Stomach (tissue), 4 donors: ENCODE results near the gene TMEM208.

Source experiments
- POLR2A ChIP-seq, 4 donors: fragments of 450-650 bp; IDR thresholded peaks; one replicate each; pipeline ENCODE4 v1.6.1; 2016; ENCODE audit warnings: antibody characterized with exemption in 4 of 4, control low read depth in 2 of 4, mild to moderate bottlenecking in 1 of 4, moderate library complexity in 1 of 4
- TF ChIP-seq, protein P1 (sequence below), 7 experiments: fragments of 450-650 bp in 4 of 7; fragments of 200-600 bp in 3 of 7; sonication (generic) in 3 of 7; IDR thresholded peaks; one replicate each; pipeline ENCODE4 v1.5.1; 2016 to 2019; ENCODE audit warnings: antibody characterized with exemption in 7 of 7, control low read depth in 2 of 7, mild to moderate bottlenecking in 1 of 7

DNA sequence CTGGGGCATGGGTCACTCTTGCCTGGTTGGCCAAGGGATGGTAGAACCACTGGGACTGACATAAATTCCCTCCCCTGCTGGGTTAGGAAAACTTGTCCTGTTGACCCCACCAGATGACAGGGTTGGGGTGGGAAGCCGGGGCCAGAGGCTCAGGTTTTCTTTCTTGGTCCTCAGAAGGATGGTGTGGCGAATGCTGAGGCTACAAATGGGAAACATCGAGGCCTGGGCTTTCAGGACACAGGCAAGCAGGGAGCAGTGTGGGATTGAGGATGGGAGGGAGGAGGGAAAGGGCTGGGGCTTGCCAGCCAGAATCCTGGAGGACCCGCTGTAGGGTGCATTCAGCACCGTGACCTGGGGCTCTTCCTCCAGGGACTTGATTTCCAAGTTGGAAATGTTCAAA is 37.9 kb downstream of the TMEM208 start:
- TF ChIP-seq POLR2A (IDR thresholded peaks at IDR 0.05): no peak
- TF ChIP-seq, protein P1, sequence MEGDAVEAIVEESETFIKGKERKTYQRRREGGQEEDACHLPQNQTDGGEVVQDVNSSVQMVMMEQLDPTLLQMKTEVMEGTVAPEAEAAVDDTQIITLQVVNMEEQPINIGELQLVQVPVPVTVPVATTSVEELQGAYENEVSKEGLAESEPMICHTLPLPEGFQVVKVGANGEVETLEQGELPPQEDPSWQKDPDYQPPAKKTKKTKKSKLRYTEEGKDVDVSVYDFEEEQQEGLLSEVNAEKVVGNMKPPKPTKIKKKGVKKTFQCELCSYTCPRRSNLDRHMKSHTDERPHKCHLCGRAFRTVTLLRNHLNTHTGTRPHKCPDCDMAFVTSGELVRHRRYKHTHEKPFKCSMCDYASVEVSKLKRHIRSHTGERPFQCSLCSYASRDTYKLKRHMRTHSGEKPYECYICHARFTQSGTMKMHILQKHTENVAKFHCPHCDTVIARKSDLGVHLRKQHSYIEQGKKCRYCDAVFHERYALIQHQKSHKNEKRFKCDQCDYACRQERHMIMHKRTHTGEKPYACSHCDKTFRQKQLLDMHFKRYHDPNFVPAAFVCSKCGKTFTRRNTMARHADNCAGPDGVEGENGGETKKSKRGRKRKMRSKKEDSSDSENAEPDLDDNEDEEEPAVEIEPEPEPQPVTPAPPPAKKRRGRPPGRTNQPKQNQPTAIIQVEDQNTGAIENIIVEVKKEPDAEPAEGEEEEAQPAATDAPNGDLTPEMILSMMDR (IDR thresholded peaks at IDR 0.05): no peak
